LNCaP clone FGC (cell line): ENCODE results near the gene DEPP1.

Source experiments
- DNase-seq: peaks from one replicate; pipeline ENCODE4 v3.0.0-alpha.2; 2011; ENCODE audit warnings: low read depth
- H3K4me3 ChIP-seq: 2 replicates; pipeline ENCODE4 v1.5.1; 2011; ENCODE audit warnings: mild to moderate bottlenecking, low read depth, low read length, control low read depth
- CTCF ChIP-seq: IDR thresholded peaks from 2 replicates; pipeline ENCODE4 v1.5.1; 2012; ENCODE audit warnings: mild to moderate bottlenecking; ENCODE audit not compliant: control insufficient read depth, insufficient read depth; ENCODE audit errors: extremely low read depth

The DEPP1 gene

GRCh38 chr10:44961230-44961571 lies 17.4 kb downstream of the DEPP1 start:
- TF ChIP-seq CTCF = no peak
- DNase-seq = no peak
- no peak overlapping the region for H3K4me3 ChIP-seq

GRCh38 chr10:44960482-44961229 lies 18.0 kb downstream of the DEPP1 start:
- no peak for TF ChIP-seq CTCF
- peak overlapping the region; percentile 53 for H3K4me3 ChIP-seq
- no peak for DNase-seq

- TF ChIP-seq CTCF = no peak
- DNase-seq = no peak
- H3K4me3 ChIP-seq = peak overlapping the region; percentile 53
Measured at GRCh38 chr10:44960088-44960460, 18.5 kb downstream of the DEPP1 start.

DNA sequence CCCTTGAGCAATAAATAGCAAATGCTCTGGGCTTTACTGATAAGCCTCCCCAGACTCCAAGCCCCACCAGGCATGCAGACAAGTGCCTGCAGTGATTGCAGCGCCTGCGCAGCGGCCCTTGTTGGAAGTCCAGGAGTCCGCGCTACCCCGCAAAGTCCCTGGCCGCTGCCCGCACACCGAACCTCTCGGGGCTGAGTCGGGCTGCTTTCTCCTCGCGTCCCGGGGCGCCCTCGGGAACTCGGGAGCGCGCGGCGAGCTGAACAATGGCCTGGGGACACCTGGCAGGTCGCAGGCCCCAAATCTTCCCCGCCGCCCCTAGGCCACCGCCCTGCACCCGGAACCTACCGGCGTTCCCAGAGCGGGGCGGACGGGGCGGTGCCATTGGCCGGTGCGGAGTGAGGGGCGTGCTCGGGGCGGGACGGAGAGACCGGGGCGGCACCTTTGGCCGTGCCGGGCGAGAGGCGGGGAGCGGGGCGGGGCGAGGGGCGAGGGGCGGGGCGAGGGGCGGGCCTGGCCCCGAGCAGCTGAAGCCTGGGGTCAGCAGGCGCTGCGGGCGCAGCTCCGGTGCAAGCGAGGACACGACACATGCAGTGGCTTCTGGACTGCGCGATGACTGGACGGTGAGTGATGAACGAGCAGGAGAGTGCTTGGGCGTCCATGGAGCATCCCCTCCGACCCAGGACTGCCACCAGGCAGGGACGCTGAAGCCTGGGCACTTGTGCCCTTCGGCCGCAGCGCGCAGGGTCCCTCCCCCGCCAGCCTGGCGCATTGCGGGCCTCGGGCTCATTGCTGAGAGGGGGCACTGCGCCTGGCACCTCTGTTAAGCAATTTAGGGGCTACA lies 19.1 kb downstream of the DEPP1 start, which contains the start of gene RASSF4:
Gene RASSF4, plus strand, starts transcription at position 556 of the 841 bp plus-strand sequence. CDS start 10,401 bp downstream, outside the sequence.
- no peak for TF ChIP-seq CTCF
- H3K4me3 ChIP-seq = peak within 1 kb of the TSS; percentile 69
- DNase-seq = peak; percentile 37

DNA sequence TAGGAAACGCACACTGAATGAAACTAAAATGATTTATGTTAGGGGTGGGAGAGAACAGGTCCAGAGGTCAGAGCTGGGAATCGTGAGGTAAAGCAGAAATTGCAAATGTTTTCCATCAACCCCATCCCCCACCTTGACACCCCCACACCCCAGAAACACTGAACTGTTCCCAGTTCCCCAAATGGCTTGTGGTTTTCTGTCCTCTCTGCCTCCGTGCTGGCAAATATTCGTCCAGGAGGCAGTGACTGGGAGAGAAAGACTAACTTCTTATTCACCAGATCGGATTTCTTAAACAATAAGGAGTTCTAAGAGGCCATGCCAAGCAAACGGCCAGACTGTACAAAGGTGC lies 19.7 kb downstream of the DEPP1 start:
- no peak for TF ChIP-seq CTCF
- DNase-seq = no peak
- peak overlapping the region; percentile 69 for H3K4me3 ChIP-seq

DNA sequence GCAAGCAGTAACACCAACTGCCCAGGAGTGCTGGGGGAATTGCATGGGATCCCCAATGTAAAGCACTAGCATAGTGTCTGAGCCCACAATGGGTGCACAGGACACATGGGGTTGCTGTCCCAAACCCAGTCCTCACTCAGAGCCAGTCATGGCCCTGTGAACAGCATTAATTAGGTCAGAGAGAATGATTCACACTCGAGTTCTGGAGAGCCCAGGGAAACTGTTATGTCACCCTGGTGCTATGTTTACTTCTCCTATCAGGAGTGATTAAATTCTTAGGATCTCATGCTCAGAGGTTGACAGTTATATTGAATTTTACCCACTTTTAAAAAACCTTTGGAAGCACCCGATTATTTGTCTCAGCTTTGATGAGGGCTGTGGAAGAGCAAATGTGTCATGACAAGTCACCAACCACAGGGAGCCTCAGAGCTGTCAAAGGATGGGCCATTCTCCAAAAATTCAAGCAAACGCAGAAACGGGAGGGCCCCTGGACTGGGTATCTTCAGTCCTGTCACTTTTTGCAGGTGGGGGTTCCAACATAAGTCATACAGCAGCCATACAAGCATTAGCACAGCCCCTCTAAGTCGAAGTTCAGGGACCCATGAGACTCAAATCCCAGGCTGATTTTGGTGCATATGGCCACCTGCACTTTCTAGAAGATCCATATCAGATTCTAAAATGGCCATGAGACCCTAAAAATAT lies 20.3 kb downstream of the DEPP1 start:
- DNase-seq = no peak
- TF ChIP-seq CTCF = no peak
- peak overlapping the region; percentile 69 for H3K4me3 ChIP-seq
